ENCODE measurements around the gene PKP4.

DNA sequence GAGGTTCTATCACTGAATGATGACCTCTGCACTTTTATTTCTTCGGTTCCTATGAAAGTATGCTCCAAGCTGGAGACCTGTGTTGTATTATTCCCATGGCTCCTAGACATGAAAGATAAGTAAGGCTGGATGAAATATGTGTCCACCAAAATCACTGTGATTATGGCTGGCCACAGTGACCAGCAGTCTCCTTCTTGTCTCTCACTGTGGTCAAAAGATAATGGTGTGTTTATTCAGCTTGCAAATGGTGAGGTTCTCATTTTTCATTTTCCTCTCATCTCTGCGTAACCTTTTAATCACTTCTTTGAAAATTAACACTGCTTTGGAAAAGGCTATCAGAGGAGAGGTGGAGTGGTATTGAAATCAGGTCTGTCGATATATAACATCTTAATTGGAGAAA, 230.6 kb downstream of the PKP4 start:
- TF ChIP-seq EZH2 (IDR thresholded peaks at IDR 0.05; ENCODE audit: borderline replicate concordance, low read depth, low read length, severe bottlenecking): no peak
- TF ChIP-seq CTCF (IDR thresholded peaks at IDR 0.05; ENCODE audit: borderline replicate concordance, extremely low read depth, low read length, poor library complexity, severe bottlenecking): no peak
